ENCODE measurements around the gene MTA2.

The MTA2 gene

GRCh38 chr11:62613291-62613778, 11.7 kb upstream of the MTA2 start:
- DNase-seq (ENCODE audit: insufficient read length, low spot score) (no peak), FAIRE-seq (no peak)

GRCh38 chr11:62612366-62613290, 11.0 kb upstream of the MTA2 start, which contains the start of the genes EML3 and ROM1:
EML3 (minus strand) TSS chr11:62612775; CDS start chr11:62612457, 318 bp downstream.
ROM1 (plus strand) TSS chr11:62613257; CDS start chr11:62613282, 25 bp downstream.
- FAIRE-seq (peak; percentile 69), DNase-seq (ENCODE audit: insufficient read length, low spot score) (peak; percentile 83)

GRCh38 chr11:62611705-62612365, 10.2 kb upstream of the MTA2 start:
- DNase-seq (ENCODE audit: insufficient read length, low spot score) (no peak), FAIRE-seq (no peak)

GRCh38 chr11:62610814-62611704, 9.4 kb upstream of the MTA2 start:
- FAIRE-seq (no peak), DNase-seq (ENCODE audit: insufficient read length, low spot score) (no peak)

- DNase-seq (ENCODE audit: insufficient read length, low spot score), result no peak
- no peak for FAIRE-seq
Observed at GRCh38 chr11:62610403-62610802, 8.7 kb upstream of the MTA2 start.

GRCh38 chr11:62608776-62609175, 7.1 kb upstream of the MTA2 start:
- FAIRE-seq (no peak), DNase-seq (ENCODE audit: insufficient read length, low spot score) (no peak)

- FAIRE-seq (no peak), DNase-seq (ENCODE audit: insufficient read length, low spot score) (no peak)
Observed at GRCh38 chr11:62607714-62608113, 6.0 kb upstream of the MTA2 start.

GRCh38 chr11:62605902-62606301, 4.2 kb upstream of the MTA2 start:
- FAIRE-seq, result no peak
- DNase-seq (ENCODE audit: insufficient read length, low spot score), result no peak

- no peak for FAIRE-seq
- DNase-seq (ENCODE audit: insufficient read length, low spot score), result no peak
Observed at GRCh38 chr11:62605467-62605866, 3.8 kb upstream of the MTA2 start.

- FAIRE-seq (no peak), DNase-seq (ENCODE audit: insufficient read length, low spot score) (no peak)
Observed at GRCh38 chr11:62604460-62605120, 2.9 kb upstream of the MTA2 start.

- FAIRE-seq (no peak), DNase-seq (ENCODE audit: insufficient read length, low spot score) (no peak)
Observed at GRCh38 chr11:62603776-62604299, 2.2 kb upstream of the MTA2 start.

GRCh38 chr11:62603072-62603408, 1.4 kb upstream of the MTA2 start:
- FAIRE-seq, result no peak
- no peak for DNase-seq (ENCODE audit: insufficient read length, low spot score)

GRCh38 chr11:62602141-62603071, 741 bp upstream of the MTA2 start:
- DNase-seq (ENCODE audit: insufficient read length, low spot score), result no peak

GRCh38 chr11:62601122-62601371, 618 bp downstream of the MTA2 start:
- FAIRE-seq (no peak), DNase-seq (ENCODE audit: insufficient read length, low spot score) (peak; percentile 11)

More at GRCh38 chr11:62602141-62603071, 741 bp upstream of the MTA2 start:
- FAIRE-seq, result no peak

GRCh38 chr11:62600367-62601121, 1.1 kb downstream of the MTA2 start:
- no peak for DNase-seq (ENCODE audit: insufficient read length, low spot score)
- no peak for FAIRE-seq

- FAIRE-seq (no peak), DNase-seq (ENCODE audit: insufficient read length, low spot score) (no peak)
Observed at GRCh38 chr11:62599901-62600300, 1.8 kb downstream of the MTA2 start.

- DNase-seq (ENCODE audit: insufficient read length, low spot score) (peak; percentile 85), FAIRE-seq (peak; percentile 58)
Observed at GRCh38 chr11:62599069-62599696, 2.5 kb downstream of the MTA2 start.

- FAIRE-seq, result no peak
- DNase-seq (ENCODE audit: insufficient read length, low spot score), result no peak
Observed at GRCh38 chr11:62595124-62595523, 6.5 kb downstream of the MTA2 start.
